ENCODE results near the gene AMIGO3. TPM values are rescaled to one million over a fixed set of nuclear protein-coding genes. Genes with fewer than 3 reads are reported as not detected.
"Not testable (repeated sequence)": the region's sequence is repeated elsewhere in the genome, so short reads cannot be mapped to it uniquely, and the experiment has no call there.

The AMIGO3 gene, protein sequence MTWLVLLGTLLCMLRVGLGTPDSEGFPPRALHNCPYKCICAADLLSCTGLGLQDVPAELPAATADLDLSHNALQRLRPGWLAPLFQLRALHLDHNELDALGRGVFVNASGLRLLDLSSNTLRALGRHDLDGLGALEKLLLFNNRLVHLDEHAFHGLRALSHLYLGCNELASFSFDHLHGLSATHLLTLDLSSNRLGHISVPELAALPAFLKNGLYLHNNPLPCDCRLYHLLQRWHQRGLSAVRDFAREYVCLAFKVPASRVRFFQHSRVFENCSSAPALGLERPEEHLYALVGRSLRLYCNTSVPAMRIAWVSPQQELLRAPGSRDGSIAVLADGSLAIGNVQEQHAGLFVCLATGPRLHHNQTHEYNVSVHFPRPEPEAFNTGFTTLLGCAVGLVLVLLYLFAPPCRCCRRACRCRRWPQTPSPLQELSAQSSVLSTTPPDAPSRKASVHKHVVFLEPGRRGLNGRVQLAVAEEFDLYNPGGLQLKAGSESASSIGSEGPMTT
- total RNA-seq = not detected

DNA sequence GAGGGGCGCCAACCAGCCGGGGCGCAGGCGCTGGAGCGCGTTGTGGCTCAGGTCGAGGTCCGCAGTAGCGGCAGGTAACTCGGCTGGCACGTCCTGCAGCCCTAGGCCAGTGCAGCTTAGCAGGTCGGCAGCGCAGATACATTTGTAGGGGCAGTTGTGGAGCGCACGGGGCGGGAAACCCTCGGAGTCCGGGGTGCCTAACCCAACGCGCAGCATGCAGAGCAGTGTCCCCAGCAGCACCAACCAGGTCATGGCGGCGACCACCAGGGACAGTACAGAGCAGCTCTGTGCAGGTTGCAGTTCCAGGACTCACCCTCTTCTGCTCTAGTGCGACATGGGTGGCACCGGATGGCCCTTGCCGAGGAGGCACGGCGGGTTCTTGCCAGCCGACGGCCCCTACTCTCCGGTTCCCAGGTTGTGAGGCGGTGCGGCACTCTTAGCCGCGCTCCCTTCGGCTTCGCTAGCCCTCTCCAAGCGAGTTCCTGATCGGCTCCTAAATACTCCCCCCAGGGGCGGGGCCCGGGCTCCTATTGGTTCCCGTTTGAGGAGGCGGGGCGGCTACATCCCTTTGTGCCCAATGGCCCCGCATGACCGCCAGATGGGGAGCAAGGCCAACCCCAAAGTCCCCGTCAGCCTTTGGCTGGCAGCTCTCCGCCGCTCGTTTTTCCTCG is at the start of gene AMIGO3:
TSS of gene AMIGO3 (minus strand) at position 471 of the 671 bp plus-strand sequence. CDS start at position 252, 219 bp downstream.
- intact Hi-C loops (cut with DNase I) = no loop called here
- peak; percentile 98 for DNase-seq (ENCODE audit: low spot score)
- ATAC-seq = peak; percentile 87

DNA sequence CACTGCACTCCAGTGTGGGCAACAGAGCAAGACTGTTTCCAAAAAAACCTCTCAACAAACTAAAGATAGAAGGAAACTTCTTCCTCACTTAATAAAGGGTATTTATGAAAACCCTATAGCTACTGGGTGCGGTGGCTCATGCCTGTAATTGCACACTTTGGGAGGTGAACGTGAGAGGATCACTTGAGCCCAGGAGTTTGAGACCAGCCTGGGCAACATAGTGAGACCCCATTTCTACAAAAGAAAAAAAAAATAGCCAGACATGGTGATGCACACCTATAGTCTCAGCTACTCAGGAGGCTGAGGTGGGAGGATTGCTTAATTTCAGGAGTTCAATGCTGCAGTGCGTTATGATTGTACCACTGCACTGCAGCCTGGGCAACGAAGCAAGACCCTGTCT is 44.5 kb upstream of the AMIGO3 start:
- no peak for ATAC-seq
- DNase-seq (ENCODE audit: low spot score) = no peak
- intact Hi-C loops (cut with DNase I) = no loop called here

DNA sequence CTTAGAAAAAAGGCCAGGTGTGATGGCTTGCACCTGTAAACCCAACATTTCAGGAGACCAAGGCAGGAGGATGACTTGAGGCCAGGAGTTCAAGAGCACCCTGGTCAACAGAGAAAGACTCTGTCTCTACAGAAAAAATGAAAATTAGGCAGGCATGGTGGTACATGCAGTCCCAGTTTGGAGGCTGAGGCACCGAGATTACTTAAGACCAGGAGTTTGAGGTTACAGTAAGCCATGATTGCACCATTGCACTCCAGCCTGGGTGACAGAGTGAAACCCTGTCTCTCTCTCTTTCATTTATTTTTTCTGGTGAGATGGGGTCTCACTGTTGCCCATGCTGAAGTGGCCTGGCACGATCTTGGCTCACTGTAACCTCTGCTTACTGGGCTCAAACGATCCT is 42.2 kb upstream of the AMIGO3 start:
- ATAC-seq (no peak), DNase-seq (ENCODE audit: low spot score) (no peak)
- intact Hi-C loops (cut with DNase I) = no loop called here

DNA sequence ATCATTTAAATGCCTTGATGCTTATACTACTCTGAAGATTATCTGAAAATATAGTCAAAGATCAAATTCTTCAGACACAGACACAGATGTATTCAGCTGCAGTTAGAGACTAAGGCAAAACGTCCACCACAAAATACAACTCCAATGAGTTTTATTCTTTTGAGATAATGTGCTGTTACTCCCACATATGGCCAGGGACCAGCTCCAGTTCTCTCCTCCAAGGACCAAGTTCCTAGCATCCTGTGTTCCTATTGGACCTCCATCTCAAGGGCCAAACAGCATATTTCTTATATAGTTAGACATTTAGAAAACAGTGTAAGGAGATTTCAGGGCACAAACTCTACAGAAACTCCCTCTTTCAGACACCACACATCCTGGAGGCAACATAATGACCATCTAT is 39.7 kb upstream of the AMIGO3 start:
- intact Hi-C loops (cut with DNase I) = no loop called here
- DNase-seq (ENCODE audit: low spot score) (no peak), ATAC-seq (no peak)

DNA sequence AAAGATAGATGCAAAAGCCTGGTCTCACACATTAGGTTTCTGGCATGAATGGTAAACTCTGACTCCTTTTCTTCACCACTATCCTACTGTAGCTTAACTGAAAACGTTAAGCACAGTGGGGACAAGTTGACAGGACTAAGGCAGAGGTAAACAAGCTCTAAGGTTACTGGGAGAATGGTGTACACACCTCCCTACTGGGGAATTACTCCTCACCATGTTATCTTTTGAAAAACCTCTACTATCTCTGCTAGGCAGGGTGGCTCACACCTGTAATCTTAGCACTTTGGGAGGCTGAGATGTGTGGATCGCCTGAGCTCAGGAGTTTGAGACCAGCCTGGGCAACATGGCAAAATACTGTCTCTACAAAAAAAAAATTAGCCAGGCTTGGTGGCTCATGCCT is 37.7 kb upstream of the AMIGO3 start:
- DNase-seq (ENCODE audit: low spot score) (no peak), ATAC-seq (no peak)
- intact Hi-C loops (cut with DNase I) = no loop called here

DNA sequence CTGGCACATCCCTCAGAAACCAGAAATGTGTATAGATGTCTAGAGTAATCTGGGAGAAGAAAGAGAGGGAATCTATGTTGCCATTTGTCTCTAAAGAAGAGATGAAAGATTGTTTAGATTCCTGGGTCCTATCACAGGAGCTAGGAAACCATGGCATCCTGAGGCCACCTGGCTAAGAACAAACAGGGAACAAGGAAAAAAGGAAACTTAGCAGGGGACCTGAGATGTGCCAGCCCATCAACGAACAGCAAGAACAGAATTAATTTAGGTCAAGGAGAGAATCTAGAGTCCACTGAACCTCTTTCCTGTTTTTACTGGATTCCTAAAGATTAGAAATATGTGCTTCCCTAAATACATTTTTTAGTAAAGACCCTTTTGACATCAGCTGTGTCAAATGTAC is 36.6 kb upstream of the AMIGO3 start:
- ATAC-seq = no peak
- intact Hi-C loops (cut with DNase I) = no loop called here
- DNase-seq (ENCODE audit: low spot score) = no peak

DNA sequence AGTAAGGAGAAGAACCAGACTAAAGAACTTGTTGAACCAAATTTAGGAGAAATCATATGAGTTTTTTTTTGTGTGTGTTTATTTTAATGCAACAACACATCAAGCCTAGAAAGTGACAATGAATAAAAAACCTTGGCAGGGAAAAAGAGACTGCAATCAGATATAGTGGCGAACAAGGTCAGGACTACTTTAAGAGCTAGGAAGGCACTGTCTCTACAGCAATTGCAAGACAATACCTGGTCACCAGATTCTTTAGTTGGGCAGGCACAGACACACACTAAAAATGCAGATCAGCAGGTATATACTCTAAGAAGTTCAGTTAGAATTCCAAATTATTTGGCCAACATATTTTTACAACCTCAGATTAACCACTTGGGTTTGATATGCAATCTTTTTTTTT is 35.1 kb upstream of the AMIGO3 start:
- no peak for ATAC-seq
- intact Hi-C loops (cut with DNase I) = no loop called here
- no peak for DNase-seq (ENCODE audit: low spot score)

DNA sequence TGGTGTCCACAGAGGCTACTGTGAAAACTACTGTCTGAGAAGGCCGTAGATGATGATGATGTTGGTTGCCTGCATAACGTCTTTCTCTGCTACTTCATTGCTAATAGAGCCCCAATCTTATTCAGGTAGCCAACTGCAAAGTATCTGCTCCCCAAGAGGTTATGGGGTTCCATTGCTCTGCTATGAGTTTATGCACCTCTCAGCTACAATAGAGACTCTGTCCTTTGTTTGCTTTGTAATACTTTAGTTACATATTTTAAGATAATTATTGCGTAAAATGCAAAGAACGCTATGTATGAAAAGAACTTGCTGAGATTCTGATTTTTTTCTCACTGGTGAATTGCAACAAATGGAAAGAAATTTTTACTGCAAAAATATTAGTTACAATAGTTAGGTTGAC is 32.0 kb upstream of the AMIGO3 start:
- ATAC-seq (no peak), DNase-seq (ENCODE audit: low spot score) (no peak)
- intact Hi-C loops (cut with DNase I) = no loop called here

DNA sequence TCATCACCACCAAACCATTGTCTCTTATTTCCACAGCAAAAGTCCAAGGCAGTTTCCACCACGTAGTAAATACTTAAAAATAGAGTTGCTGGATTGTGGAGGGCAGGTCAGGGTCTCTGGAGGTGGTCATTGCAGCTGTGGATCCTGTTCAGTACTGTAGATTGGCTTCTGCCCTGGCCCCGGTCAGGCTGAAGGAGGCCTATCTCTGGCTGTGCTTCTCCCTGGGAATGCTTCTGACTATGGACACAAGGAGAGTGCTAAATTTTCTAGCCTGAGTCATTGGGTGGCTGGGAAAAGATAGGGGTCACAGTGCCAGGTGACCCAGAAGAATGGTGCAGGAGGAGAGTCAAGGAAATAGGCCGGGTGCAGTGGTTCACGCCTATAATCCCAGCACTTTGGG is 30.6 kb upstream of the AMIGO3 start:
- intact Hi-C loops (cut with DNase I) = no loop called here
- ATAC-seq = no peak
- DNase-seq (ENCODE audit: low spot score) = no peak

DNA sequence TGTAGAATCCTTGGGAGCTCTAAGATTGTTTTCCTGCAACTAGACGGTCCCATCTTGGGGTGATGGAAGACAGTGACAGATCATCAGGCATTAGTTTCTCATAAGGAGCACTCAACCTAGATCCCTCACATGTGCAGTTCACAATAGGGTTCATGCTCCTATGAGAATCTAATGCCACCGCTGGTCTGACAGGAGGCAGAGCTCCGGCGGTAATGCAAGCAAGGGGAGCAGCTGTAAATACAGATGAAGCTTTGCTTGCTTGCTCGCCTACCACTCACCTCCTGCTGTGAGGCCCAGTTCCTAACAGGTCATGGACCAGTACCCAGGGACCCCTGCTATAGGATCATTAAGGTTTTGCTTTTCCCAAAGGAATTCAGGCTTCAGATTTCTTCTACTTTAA is 29.4 kb upstream of the AMIGO3 start:
- DNase-seq (ENCODE audit: low spot score); ATAC-seq; intact Hi-C loops (cut with DNase I): not testable (repeated sequence)

DNA sequence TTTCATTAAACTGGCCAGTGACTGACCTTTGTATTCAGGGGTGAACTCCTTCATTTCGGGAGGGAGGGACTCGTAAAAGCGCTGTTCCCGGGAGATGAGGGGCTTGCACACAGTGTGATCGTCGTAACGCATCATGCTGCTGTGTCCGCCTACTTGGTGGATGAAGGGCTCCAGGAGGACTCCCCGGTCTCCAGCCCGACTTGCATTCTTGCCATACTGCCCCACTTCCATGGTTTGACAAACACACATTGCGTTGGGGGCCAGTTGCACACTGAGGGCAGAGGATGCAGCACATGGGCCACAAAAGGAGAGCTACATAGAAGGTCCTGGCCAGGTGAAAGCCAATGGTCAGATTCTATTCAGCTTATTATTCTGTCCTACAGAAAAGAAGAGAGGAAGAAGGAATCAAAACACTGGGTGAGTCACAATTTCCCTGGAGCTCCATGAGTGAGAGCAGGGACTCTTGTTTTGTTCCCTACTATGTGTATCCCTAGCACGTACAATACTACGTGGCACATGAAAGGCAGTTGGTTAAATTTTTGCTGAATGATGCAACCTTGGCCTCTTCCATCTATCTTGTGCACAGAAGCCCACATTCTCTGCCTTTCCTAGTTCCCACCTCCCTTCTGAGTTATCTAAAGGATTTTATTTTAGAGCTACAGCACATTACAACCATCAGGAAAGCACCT is 28.5 kb upstream of the AMIGO3 start:
- DNase-seq (ENCODE audit: low spot score) (no peak), ATAC-seq (no peak)
- intact Hi-C loops (cut with DNase I) = no loop called here

DNA sequence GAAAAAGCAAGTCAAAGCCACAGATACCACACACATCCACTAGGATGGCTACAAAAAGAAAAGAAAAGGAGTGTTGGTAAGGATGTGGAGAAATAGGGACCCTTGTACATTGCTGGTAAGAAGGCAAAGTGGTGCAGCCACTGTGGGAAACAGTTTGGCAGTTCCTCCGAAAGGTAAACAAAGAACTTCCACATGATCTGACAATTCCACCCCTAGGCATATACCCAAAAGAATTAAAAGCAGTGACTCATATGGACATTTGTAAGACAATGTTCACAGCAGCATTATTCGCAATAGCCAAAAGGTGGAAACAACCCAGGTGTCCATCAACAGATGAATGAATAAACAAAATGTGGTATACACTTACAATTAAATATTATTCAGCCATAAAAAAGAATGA is 26.5 kb upstream of the AMIGO3 start:
- no peak for ATAC-seq
- no peak for DNase-seq (ENCODE audit: low spot score)
- intact Hi-C loops (cut with DNase I) = no loop called here

DNA sequence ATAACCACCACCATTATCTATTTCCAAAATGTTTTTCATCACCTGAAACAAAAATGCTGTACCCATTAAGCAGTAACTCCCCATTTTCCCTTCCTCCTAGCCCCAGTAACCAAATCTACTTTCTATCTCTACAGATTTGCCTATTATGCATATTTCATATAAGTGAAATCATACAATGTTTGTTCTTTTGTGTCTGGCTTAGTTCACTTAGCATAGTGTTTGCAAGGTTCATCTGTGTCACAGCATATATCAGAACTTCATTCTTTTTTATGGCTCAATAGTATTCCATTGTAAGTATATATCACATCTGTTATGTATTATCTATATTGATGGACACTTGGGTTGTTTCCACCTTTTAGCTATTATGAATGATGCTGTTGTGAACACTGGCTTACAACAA is 20.9 kb upstream of the AMIGO3 start:
- intact Hi-C loops (cut with DNase I) = no loop called here
- DNase-seq (ENCODE audit: low spot score) = no peak

DNA sequence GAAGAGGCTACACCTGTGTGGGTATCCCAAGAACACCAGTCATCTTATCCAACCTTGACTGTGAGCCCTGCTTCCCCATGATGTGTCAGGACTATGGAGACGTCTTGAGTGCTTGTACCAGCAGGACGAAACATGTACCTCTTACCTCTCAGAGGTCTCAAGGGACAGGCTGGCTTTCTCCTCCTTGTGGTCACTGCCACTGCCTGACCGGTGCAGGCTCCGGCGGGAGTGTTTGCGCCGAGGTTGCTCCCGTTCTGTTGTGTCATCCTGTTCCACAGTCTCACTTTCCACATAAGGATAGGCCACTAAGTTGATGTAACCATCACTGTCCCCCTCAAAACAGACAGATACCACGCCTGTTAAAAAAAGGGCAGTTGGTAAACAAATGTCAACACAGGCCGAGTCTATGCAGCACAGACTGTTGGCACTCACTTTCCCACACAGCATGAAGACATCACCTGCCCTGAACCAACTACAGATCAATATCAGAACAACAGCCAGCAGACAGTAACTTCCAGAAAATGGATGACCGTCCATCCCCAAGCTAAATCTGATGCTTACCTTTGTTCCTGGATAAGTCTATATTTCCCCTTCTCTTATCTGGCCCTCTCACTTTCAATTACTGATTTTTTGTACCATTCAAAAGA is 18.7 kb upstream of the AMIGO3 start:
- intact Hi-C loops (cut with DNase I) = no loop called here
- ATAC-seq (no peak), DNase-seq (ENCODE audit: low spot score) (peak; percentile 36)

More for the DNA sequence above, 20.9 kb upstream of the AMIGO3 start:
- ATAC-seq = no peak

DNA sequence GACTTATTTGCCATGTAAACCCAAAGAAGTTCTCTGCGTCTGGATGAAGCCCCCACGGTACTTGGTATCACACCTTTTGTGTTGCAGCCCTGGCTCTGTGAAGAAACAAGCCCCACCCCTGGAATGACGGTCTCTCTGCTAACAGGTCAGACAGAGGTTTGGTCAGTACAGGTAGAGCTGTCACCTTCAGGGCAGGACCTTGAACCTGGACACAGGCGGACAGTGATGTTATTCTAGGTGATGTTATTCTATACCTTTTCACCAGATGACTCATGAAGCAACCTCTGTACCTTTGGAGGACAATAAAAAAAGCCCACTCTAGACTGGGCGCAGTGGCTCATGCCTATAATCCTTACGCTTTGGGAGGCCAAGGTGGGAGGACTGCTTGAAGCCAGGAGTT is 15.3 kb upstream of the AMIGO3 start:
- intact Hi-C loops (cut with DNase I) = no loop called here
- ATAC-seq (no peak), DNase-seq (ENCODE audit: low spot score) (no peak)

DNA sequence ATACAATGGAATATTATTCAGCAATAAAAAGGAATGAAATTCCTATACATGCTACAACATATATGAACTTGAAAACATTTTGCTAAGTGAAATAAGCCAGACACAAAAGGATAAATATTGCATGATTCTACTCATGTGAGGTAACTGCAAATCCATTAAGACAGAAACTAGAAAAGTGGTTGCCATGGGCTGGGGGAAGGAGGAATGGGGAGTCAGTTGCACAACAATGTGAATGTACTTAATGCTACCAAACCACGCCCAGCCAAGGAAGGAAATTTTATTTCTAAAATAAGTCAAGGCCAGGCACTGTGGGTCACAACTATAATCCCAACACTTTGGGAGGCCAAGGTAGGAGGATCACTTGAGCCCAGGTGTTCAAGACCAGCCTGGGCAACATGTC is 14.1 kb upstream of the AMIGO3 start:
- intact Hi-C loops (cut with DNase I) = no loop called here
- ATAC-seq (no peak), DNase-seq (ENCODE audit: low spot score) (no peak)

DNA sequence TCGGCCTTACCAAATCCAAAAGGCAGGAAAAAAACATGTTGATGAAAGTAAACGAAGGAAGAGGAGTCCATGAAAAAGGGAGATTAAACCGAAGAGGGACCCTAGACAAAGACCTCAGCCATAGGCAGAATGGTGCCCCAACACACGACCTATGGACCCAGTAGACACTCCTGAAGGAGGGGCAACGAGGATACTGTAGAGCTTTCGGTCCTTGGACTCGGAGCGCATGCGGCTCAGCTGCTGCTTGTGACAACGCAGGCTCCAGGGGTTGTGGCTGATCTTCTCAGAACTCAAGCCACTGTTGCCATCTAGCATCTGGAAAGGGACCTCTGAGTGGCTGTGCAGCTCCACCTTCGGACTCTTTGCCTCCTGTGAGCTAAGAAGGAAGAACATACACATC is 13.1 kb upstream of the AMIGO3 start:
- intact Hi-C loops (cut with DNase I) = no loop called here
- DNase-seq (ENCODE audit: low spot score) = no peak
- no peak for ATAC-seq

DNA sequence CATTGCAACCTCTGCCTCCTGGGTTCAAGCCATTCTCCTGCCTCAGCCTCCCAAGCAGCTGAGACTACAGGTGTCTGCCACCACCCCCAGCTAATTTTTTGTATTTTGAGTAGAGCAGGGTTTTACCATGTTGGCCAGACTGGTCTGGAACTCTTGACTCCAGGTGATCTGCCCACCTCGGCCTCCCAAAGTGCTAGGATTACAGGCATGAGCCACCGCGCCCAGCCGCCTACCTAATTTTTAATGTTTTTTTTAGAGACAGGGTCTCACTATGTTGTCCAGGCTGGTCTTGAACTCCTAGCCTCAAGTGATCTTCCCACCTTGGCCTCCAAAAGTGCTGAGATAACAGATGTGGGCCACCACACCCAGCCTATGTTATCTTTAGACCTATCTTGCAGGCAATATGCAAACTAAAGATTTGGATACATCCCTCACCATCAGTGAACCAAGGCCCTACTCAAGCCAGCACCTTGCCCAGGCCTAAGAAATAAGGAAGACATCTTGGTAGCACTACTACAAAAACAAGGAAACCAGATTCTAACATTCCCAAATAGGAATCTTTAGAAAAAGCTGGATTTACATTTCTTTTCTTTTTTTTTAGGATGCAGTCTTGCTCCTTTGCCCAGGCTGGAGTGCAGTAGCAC is 10.6 kb upstream of the AMIGO3 start:
- intact Hi-C loops (cut with DNase I) = no loop called here
- DNase-seq (ENCODE audit: low spot score) (no peak), ATAC-seq (no peak)

DNA sequence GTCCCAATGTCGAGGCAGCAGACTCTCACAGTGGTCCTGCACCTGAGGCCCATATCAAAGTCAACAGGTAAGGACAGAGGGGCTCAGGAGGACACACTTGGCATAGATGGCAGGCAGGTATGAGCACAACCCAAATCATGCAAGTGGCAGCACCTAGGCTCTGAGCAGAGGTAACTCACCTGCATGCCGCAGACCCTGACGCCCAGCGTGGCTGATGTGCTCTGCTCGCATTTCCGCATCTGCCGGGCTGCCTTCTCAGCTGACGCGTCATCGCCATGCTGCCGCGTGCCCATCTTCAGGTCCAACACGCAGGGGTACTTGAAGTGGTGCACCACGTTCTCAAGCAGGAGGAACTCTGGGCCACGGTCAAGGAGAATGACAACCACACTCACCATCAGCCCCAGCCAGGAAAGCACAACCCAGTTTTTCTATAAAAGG is 8.5 kb upstream of the AMIGO3 start:
- DNase-seq (ENCODE audit: low spot score) = no peak
- intact Hi-C loops (cut with DNase I) = no loop called here
- ATAC-seq = no peak
